ENCODE results near the gene MSANTD1.

DNA sequence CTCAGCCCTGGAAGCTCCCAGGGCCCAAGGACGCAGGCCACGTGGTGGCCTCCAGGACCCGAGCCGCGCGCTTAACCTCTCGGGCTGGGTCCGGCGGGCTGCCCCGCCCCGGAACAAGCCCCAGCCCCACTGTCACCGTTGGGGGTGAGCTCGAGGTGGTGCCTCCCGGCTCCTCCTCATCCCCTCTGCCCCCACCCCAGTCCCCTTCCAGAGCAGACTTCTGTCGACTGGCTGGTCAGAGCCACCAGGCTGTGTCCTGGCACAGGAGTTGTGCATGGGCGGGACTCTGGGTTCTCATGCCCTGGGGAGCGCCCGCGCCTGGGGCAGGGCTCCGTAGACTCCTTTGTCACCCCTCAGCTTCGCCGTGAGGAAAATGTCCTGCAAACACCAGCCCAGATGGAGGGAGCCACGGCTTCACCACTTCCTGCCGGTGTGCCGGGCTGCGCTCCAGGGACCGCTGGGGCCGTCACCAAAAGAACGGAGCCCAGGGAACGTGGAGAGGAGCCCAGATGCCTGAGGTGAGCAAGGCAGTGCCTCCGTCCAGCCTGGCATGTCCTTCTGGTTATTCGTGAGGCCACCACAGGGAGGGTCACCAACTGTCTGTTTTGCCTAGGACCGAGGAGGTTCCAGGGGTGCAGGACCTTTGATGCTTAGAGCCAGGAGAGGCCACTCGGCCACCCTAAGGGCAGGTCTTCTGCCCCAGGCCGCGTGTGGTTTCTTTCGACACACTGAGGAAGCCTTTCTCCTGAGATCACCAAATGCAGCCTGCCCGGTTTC lies 36.8 kb downstream of the MSANTD1 start:
- TF ChIP-seq, protein P1, sequence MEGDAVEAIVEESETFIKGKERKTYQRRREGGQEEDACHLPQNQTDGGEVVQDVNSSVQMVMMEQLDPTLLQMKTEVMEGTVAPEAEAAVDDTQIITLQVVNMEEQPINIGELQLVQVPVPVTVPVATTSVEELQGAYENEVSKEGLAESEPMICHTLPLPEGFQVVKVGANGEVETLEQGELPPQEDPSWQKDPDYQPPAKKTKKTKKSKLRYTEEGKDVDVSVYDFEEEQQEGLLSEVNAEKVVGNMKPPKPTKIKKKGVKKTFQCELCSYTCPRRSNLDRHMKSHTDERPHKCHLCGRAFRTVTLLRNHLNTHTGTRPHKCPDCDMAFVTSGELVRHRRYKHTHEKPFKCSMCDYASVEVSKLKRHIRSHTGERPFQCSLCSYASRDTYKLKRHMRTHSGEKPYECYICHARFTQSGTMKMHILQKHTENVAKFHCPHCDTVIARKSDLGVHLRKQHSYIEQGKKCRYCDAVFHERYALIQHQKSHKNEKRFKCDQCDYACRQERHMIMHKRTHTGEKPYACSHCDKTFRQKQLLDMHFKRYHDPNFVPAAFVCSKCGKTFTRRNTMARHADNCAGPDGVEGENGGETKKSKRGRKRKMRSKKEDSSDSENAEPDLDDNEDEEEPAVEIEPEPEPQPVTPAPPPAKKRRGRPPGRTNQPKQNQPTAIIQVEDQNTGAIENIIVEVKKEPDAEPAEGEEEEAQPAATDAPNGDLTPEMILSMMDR (conservative IDR thresholded peaks at IDR 0.05): no peak
- no peak for TF ChIP-seq ZFX (IDR thresholded peaks at IDR 0.05)

All from C4-2B (cell line).